Measurements from ENCODE around the gene CPNE8.

Gene CPNE8

DNA sequence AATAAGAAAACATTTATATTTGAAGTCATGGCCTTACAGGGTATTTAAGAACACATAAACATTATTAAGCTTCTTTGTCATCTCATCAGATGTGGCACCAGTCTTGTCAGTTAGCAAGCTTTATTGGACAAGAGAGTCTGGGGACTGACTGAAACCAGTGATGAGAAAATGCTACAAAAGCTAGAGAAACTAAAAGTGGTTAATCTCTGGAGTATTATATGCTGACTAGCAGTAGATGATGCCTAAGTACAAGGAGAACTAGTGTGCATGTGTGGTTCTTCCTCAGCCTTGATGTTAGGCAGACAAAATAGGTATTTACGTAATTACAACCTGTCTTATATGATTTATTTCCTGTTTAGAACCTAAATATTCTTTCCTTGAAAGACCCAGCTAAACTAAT is 176.5 kb downstream of the CPNE8 start:
- DNase-seq (ENCODE audit: low read depth in 2 of 2) = no peak

DNA sequence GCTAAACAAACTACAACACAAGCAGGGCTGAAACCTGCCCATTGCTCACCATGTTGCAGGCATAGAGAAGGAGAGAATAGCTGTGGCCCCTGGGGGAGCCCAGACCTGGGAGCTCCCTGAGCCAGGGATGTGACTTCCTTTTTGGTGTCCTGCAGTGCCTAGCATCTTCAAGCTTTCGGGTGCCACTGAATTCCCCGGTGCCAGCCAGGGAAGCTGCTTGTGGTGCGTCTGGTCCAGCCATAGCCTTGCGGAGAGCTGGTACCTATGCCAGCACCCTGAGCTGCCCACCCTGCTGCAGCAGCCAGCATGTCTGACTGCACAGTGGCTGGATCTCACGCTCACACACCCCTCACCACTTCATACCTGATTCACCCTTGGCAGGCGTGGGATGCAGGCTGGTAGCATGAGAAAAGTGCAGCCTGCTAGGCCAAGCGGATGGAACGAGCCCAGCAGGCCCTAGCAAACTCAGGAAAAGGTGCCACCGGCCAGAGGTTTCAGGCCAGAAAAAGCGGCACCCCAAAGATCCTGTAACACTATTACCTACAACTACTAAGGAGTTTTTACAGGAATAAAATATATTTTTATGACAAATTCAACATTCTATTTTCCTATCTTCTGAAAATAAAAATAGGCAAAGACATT is 183.7 kb downstream of the CPNE8 start:
- no peak for DNase-seq (ENCODE audit: low read depth in 2 of 2)

DNA sequence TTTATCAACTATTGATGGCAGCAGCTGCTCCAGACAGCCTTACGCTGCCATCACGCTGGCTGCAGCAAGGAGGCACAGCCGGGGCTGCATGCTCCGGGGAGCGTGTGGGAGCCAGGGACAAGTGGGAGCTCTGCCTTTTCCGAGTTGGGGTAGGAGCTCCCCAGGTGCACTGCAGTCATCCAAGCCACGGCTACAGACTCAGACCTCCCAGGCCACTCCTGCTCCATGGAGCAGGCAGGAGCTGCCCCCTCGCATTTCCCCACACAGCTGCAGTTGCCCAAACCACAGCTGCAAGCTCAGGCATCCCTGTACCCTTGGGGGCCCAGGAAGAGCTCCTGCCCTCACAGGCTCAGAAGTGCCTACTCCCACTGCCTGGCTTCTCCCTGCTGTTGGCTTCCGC is 184.7 kb downstream of the CPNE8 start:
- DNase-seq (ENCODE audit: low read depth in 2 of 2) = no peak

DNA sequence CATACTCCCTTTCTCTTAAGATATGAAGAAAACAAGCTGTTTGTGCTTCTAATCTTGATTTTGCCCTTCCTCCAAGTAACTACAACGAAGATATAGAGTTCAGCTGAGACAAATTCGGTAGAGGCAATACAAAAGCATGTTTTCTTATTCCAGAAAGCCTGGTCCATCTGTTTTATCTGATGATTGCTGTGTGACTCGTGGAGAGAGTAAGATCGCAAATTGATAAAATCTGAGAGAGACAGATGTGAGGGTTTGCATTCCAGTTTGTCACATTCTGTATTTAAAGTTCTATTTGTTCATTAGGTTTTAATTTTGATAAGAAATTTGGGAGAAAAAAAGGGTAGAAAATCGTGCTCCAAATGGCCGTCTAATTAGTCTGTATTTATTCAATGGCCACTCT is 192.1 kb downstream of the CPNE8 start:
- DNase-seq (ENCODE audit: low read depth in 2 of 2) = no peak

DNA sequence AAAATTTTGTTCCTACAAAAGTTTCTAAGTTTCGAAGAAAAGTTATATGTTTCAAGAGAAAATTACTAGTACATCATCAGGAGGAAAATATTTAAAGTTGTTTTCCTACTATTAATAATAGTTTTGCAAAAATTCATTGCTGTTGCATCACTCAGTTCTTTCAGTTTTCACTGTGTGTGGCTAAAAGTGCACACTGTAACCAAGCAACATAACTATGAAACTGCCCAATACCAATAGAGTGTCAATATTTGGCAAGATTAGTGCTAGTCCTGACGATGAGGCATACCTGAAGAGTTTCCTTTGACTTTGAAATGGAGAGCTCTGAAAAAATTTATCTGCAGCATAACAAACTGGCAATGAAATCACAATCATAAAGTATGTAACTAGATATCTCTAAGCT is 194.3 kb downstream of the CPNE8 start:
- DNase-seq (ENCODE audit: low read depth in 2 of 2) = no peak

DNA sequence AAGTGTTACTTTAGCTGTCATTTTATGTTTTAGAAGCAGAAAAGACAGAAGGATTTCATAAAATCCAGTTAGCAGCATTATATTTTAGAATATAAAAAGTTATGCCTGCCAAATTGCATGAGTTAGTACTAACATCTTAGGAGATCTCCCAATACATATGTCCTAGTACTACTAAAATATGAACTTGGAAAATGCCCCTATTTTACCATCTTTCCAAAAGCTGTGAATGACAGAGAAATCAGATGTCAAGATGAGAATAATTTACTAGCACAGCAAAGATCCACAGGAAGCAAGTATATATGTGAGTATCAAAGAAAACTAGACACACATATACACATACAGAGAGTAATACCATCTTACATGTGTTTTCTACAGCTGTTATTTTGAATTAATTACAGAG is 196.9 kb downstream of the CPNE8 start:
- no peak for DNase-seq (ENCODE audit: low read depth in 2 of 2)

DNA sequence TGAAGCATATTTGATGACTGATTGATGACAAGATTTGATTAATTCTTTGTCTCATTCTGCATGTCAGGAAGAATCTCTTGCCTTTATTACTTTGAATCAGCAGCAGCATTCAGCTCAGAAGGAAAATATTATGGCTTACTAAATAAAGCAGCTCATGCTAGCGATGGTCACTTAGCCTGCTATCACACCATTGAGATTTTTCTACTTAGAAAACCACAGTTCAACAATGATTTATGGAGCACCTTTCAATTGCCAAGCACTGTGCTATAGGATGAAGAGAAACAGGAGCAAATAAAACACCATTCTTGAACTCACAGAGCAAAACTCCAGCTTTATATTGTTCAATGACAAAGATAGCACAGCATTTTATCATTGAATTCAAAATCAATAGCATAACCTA is 197.7 kb downstream of the CPNE8 start:
- no peak for DNase-seq (ENCODE audit: low read depth in 2 of 2)

DNA sequence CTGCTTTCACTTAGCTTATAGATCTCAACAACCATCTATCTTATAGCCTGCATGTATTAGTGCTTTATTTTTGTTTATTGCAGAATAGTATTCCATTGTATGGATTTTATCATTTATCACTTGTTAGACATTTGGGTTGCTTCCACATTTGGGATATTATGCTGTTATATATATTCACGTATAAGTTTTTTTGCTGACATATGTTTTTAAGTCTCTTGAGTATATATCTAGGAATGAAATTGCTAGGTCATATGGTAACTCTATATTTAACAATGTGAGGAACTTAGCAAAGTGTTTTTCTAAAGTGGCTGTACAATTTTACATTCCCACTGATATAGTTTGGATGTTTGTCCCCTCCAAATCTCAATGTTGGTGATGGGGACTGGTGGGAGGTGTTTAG is 208.1 kb downstream of the CPNE8 start:
- DNase-seq (ENCODE audit: low read depth in 2 of 2) = no peak

DNA sequence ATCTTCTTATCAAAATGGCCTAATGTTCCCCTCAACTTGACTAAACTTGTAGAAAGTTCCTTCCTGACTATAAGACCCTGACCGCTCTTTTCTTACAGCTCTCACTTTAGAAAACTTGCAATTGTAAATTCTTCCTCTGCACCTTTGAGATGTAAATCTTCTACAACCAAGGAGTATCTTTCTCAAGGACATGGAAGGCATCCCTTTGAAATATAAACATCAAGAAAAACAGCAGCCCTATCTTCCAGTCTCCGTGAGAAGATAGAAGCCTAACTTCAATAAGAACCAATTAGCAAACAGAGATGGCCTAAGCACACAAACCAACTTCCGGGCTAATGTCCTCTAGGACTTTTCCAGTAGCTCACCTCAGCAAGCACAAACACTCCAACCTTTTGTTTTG is 210.3 kb downstream of the CPNE8 start:
- DNase-seq (ENCODE audit: low read depth in 2 of 2) = no peak

DNA sequence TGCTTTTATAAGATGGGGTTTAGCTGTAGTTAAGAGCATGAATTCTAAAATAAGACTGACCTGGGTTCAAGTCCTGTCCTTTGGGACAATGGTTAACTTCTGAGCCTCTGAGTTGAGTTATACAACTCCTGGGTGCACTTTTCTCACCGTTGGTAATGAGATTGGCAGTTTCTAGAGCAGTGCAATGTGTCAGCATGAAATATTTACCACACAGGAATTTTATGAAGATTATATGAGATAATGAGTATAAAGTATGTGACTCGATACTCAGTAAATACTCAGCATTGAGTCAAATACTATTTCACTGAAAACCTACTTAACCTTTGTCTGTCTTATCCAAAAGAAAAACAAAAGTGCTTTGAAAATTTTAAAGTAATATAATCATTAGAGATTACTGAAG is 214.2 kb downstream of the CPNE8 start:
- no peak for DNase-seq (ENCODE audit: low read depth in 2 of 2)

DNA sequence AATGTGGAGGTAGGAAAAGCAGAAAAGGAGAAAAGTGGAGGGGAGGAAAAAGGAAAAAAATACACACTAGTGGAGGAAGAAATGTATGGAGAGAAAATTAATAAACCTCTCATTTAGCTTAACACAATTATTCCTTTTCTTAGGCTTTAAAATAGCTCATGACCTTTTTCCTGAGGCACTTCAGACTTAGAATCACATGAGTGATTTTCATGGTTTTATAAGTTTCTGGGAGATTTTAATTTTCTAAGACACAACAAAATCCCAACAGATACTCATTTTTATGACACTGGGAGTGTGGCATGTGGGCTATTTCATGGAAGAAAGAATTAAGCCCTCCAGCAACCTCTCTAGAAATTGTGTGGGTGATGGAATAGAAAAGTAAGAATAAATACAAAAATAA is 214.7 kb downstream of the CPNE8 start:
- no peak for DNase-seq (ENCODE audit: low read depth in 2 of 2)

DNA sequence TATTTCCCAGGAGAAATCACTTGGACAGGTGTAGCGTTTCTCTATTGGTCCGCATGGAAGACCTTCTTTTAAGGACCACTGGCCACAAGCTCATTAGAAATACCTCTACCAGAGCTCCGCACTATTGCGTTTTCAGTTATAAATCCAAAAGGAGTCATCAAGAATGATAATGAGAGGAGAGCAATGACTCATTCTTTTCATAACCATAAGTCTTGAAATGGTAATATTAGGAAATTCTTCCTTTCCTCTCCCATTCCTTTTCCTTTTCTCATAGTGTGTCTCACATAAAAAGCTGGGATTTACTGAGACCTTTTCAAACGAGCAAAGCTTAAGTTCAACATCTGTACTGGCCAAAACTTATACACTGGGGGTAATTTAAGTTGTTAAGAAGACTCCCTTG is 215.7 kb downstream of the CPNE8 start:
- DNase-seq (ENCODE audit: low read depth in 2 of 2) = no peak

DNA sequence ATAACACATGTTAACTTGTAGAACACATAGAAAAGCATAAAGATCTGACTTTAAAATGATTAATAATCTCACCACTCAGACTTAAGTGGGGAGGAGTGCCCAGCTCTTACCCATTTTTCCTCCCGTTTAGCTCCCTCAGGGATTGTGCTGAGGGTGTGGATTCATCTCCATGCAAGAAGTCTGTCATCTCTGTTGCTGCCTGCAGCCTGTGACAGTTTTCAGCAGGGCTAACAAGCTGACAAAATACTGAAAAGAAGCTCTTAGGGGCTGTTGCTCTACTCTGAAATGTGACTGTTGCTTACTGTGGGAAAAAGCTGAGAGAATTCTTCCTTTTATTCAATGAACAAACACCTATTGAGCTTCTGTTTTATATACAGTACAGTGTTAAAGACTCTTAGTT is 216.2 kb downstream of the CPNE8 start:
- no peak for DNase-seq (ENCODE audit: low read depth in 2 of 2)

DNA sequence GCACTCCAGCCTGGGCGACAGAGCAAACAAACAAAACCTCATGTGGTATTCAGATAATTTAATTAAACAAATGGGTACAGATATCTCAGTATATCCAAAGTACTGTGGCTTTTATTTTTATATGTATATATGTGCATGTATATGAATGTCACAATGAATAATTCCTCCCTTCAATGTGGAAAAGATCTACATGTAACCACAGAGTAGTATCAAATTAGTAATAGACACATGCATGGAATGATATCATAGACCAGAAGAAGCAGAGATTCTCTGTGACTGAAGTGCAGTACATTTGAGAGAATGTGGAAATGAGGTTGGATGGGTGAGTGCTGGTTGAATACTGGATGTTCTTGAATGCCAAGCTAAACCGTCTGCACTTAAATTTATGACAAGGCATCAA is 222.9 kb downstream of the CPNE8 start:
- DNase-seq (ENCODE audit: low read depth in 2 of 2) = no peak

DNA sequence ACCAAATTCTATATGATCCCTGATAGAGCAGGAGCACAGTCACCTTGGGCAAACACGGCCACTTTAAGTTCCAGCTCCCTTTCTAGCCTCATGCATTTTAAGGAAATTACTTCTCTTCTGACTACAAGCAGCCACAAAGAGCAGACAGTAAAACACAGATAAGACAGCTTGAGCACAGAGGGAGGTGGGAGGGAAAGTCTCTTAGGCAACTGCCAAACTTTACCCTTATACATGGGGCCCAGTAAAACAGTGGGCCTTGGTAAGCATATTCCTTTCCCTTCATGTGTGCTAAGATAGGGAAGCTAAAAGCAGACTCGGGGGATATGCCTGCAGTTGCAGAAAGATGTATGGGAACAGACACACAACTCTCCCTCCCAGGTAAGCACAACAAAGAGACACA is 235.9 kb downstream of the CPNE8 start:
- DNase-seq (ENCODE audit: low read depth in 2 of 2) = no peak

DNA sequence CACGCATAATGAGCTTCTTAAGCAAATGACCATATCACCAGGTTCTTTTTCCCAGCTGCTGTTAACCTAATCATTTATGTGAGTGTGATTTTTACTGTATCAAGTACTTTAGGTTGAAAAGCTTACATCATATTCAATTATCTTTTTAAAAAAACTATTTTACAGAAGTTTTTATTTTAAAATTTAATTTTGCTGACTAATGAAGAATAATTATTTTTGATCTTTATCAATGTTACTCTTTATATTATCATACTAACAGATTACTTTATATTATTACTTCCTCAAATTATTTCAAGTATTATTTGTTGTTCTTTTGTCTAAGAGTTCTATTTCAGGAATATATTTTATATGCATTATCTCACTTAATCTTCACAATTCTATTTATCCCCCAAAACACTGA is 236.3 kb downstream of the CPNE8 start:
- no peak for DNase-seq (ENCODE audit: low read depth in 2 of 2)

DNA sequence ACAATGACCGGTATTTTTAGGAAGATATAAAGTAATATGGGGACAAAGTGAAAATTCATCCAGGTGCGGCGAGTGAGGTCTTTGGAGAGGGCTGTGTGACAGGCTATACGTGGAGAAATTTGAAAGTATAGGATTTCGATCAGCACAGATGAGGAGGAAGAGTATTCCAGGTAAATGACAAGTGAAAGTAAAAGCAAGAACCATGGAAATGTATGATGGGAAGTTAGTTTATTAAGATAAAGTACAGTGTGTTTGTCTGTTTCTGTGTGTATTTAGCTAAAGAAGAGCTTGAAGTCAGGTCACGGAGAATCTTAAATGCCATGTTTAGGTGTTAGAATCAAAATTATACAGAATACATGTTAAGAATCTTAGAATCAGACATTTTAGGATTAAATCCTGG is 239.0 kb downstream of the CPNE8 start:
- no peak for DNase-seq (ENCODE audit: low read depth in 2 of 2)

DNA sequence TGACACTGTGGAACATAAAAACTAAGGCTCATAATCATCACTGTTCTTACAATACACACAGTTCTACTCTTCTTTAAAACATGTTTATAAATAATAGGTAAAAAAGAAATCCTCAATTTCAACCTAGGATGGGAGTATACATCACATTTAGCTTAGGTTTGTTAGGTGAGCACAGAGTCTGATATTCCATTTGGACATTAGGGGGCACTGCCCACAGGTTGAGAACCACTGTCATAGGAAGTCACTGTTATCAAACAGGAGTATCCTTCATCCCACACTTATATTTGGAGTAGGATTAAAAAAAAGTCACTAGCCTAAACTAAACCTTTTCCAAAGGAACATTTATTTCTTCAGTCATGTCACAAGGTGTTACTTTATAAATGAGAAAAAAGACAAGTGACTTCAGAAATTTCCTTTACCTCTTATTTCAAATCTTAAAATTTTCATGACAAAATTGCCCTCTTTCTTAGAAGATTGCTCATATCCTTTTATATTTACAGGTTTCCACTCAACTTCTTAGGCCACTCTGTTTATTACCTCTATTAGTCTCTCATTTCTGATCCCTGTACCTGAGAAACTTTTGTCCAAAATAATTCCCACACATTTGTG is 240.6 kb downstream of the CPNE8 start:
- no peak for DNase-seq (ENCODE audit: low read depth in 2 of 2)

DNA sequence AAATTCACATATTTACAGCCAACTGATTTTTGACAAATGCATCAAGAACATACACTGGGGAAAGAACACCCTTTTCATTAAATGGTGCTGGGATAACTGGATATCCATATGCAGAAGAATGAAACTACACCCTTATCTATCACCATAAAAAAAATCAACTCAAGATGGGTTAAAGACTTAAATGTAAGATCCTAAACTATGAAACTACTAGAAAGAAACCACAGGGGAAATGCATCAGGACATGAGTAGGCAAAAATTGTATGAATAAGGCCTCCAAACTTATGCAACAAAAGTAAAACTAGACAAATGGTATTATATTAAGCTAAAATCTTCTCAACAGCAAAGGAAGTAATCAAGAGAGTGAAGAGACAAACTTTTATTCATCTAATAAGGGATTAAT is 242.6 kb downstream of the CPNE8 start:
- DNase-seq (ENCODE audit: low read depth in 2 of 2) = no peak

DNA sequence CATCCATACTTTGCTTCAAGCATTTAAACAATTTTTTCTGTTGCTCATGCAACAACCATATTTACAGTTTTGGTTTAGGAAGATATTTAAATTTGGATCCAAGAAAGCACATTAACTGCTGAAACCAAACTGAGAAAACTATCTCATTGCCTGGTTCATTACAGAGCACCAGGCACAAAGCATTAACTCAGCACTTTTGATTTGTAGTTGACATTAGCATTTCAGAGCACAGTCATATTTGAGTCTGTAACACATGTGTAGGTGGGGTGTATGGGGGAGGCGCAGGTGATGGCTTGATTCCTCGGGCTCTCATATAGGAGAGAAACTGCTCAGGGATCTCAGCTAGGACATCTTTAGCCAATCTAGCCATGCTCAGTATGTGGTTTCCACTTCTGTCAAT is 251.7 kb downstream of the CPNE8 start:
- DNase-seq (ENCODE audit: low read depth in 2 of 2) = no peak

DNA sequence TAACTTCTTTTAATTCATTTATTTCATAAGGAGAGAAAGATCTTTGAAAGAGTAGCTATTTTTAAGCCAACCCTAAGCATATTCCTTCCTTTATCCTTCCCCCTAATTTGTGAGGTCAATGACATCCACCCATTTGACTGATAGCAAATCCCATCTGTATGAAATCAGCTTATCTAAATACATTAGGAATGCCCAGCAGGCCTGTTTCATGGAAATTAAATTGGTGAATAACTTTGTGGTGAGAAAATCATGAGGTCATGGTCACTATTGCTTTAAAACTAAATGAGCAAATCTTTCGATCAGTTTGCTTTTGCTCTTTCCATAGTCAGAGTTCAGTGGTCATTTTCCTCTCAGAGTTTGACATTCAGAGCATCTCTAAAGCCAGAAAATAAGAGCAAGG is 256.6 kb downstream of the CPNE8 start:
- DNase-seq (ENCODE audit: low read depth in 2 of 2) = no peak

DNA sequence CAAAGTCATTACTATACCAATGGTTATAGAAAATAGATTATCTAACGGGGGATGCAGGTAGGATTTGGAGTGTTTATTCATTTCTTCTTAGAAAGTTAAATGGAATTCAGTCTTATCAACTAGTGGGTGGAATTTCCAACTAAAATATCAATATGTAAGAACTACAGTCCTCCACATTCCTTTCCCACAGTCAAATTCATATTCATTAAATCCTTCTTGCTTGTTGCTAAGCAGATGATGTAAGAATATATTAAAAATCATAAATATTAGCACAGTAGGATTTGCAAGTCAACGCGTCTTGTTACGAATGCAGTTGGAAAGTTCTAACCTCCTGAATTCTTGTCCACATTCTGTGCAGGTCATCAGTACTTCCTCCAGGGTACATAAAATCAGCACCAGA is 259.2 kb downstream of the CPNE8 start:
- DNase-seq (ENCODE audit: low read depth in 2 of 2) = no peak

DNA sequence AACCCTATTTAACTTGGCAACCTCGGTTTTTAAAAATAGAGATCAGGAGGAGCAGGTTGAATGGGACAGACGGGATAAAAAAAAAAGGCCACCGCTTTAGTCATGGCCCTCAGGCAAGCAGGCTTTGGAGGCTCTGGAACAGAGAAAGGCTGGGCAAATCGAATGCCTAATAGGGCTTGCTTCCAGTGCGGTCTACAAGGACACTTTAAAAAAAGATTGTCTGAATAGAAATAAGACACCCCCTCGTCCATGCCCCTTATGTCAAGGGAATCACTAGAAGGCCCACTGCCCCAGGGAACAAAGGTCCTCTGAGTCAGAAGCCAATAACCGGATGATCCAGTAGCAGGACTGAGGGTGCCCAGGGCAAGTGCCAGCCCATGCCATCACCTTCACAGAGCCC is 265.8 kb downstream of the CPNE8 start:
- DNase-seq (ENCODE audit: low read depth in 2 of 2) = no peak

DNA sequence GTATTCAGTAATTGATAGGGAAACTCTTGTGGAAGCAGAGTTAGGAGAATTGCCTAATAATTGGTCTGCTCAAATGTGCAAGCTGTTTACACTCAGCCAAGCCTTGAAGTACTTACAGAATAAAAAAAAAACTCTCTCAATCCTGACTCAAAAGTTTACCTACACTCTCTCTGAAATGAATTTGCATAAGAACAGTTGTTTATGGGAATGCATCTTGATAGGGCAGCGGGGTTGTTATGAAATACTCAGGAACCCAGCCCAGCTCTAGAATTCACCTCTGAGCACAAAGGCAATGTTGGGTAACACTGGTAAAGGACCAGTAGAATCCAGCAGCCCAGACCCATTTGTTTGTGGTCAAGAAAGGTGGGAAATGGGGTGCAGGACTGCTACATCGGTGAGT is 267.0 kb downstream of the CPNE8 start:
- DNase-seq (ENCODE audit: low read depth in 2 of 2) = no peak

Data from activated CD8-positive, alpha-beta memory T cell treated with anti-CD3 and anti-CD28 coated beads for 4 hours (primary cell).